Midbrain (tissue), 1 donor: ENCODE results near the gene TAS1R3.

ENCODE experiments used
- DNase-seq: peaks from one replicate; lab custom pipeline; 2025; lab: John Stamatoyannopoulos, UW

Gene TAS1R3

DNA sequence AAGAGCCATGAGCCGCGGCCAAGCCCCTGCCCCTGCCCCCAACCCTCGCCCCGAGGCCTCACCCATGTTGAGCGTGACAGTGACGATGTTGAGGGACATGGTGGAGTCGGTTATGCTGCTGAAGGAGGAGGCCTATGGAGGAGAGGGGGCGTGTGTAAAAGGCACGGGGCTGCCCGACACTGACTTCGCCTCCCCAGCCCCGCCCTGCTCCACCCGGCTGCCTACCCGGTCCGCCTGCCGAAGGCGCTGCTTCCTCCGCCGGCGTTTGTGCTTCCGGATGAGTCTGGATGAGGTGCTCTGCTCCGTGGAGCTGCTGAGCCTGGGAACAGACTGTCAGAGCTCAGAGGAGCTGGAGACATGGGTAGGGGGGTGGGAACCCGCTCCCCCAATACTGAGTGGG, 9.1 kb downstream of the TAS1R3 start:
- DNase-seq: no peak

DNA sequence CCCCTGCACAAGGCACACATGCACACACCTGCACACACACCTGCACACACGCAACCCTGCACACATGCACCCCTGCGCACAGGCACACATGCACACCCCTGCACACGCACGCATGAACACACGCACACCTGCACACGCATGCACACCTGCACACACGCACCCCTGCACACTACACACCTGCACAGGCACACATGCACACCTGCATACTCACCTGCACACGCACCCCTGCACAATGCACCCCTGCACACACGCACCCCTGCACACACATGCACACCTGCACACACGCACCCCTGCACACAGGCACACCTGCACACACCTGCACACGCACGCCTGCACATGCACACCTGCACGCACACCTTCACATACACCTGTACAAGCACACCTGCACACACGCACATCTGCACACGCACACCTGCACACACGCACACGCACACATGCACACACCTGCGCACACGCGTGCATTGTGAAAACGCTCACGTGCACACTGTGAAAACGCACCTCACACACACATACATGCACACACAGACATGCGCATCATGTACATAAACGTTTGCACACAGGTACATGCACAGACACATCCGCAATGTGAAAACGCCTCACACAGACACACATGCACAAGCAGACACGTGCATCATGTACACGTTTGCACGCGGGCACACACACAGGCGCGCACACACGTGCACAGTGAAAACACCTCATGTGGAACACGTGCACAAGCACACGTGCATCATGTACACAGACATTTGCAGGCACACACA, 9.9 kb downstream of the TAS1R3 start:
- DNase-seq: no peak

DNA sequence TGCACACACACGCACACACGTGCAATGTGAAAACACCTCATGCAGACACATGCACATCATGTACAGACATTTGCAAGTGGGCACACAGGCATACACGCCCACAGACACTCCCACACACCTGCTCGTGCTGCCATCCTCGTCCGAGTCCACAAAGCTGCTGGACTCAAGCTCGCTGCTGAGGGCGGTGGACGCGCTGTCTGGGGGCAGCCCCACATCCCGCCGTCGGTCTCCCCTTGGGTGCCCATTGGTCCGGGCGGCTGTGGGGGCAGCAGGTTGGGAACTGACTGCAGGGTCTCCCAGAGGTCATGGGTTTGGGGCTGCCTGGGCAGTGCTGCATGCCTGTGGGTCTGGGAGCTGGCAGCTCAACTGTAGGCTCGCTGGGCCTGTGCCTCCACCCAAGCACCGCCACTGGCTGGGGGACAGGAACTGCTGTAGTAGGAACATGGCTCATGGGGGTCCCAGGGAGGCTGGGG, 10.5 kb downstream of the TAS1R3 start:
- DNase-seq: no peak

DNA sequence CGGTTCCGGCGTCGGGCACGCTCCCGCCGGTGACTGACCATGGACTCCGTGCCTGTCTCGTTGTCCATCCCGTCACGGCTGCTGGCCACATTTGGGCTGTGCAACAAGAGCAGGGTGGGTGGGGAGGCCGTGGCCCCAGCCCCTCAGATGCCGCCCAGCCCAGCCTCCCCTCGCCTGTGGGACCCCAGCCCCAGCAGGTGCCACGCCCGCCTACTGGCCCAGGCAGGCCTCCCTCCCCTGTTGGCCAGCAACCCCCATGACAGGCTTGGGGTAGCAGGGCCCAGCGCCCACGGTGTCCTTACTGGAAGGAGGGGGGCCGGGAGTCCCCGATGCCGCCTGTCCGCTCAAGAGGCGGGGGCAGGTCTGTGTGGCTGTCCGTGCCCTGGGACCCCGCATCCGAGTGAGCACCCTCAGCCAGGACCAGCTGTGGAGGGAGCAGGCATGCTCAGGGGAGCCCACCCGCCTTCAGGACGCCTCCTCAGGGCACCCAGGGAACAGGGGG, 11.0 kb downstream of the TAS1R3 start:
- DNase-seq: no peak

DNA sequence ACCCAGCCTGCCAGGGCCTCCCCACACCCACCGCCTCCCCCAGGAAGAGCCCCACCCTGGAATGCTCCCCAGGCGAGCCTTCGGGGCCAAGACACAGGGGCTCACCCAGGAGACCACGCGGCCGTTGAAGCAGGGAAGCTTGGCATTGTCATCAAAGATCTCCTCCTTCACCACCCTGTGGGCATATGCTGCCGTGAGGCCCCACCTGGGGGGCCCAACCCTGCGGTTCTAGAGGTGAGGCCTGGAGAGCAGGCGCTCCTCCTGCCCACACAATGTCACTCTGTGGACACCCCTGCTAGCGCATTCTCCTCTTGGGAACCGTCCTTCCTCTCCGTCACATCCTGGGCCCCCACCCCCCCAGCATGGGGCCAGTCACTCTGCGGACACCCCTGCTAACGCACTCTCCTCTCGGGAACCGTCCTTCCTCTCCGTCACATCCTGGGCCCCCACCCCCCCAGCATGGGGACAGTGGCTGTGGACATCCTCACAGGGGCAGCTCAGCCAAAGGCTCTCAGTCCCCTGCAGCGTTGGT, 11.6 kb downstream of the TAS1R3 start:
- no peak for DNase-seq

DNA sequence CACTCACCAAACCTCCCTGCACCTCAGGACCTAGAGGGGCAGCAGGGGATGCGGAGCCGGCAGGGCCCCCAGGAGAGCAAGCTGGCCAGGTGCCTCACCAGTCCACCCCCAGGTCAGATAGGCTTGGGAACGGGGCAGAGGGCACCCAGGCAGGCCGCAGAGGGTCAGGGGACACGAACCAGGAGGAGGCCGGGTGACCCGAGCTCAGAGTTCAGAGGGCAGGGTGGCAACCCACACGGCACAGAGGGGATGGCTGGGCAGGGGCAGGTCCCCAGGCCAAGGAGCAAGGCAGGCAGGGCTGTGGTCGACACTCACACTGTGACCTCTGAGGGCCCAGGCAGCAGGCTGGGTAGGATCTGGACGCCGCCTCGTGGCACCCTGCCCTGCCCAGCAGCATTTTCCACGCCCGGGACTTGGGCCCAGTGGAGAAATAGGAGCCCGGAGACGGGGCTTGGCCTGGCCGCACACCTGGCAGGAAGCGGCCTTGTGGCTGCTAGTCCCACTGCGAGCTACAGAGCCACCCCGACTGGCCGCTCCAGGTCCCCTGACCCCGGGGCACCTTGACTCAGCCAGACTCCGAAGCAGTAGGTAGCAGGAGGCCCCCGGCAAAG, 12.8 kb downstream of the TAS1R3 start:
- DNase-seq: no peak

DNA sequence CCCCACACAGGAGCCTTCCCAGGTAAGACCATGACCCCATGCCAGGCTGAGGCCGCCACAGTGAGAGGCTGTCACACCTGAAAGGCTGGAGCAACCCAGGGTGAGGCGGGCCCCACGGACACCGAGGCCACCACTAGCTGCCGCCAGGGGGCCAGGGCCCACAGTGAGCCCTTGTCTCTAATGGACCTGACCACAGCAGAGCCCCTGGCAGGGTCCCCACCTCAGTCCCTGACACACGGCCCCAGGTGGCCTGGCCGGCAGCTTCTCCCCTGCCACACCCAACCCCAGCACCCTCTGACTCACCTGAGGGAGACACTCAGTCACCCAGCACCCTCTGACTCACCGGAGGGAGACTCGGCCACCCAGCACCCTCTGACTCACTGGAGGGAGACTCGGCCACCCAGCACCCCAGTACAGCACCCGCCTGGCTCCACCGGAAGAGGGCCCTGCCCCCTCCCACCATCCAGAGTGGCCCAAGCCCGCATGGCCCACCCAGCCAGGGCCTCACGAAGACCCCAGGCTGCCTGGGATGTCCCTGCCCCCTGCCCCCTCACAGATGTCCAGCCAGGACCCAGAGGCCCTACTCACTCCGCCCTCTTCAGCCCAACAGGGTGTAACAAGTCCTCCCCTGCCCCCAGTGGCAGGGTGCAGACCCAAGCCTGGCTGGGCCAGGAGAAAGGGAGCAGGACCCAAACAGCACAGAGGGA, 13.7 kb downstream of the TAS1R3 start:
- DNase-seq: no peak

DNA sequence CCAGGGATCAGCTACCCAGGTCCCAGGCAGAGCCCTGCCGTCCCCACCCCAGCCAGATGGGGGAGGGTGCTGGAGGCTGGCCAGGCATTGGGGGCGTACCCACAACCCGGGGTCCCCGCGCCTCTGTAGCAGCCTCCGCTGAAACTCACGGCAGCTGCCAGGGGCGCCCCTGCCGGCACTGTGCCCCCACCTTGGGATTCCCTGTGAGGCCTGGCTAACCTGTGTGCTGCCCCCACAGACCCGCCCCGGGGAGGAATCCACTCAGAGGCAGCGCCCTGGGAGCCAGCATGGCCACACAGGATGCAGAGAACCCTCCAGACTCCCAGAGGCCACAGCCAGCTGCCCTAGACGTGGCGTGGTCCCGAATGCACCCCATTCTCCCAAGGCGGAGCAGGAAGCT, 14.3 kb downstream of the TAS1R3 start:
- no peak for DNase-seq

DNA sequence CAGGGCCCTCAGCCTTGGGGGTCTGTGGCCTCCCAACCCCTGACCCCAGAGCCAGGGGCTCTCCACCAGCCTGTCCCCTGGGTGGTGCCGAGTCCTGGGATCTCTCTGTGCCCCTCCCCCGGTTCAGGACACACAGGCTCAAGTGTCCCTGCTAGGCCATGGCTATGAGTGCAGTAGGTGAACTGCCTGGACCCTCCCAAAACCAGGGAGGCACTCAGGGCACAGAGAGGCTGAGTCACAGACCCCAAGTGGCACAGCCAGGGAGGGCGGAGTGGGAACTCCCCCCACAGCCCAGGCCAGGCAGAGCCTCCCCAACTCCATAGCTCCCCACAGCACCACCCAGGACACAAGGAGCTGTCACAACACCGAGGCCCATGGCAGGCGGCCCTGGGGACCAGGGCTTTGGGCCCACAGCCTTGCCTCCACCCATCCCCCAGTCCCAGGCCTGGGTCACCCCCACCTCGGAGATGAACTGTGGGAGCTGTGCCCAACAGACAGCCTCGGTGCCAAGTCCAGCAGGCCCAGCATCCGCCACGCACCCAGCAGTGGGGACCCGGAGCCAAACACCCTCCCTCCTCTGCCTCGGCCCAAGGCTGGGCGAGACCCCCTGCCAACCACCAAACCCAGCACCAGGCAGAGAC, 14.9 kb downstream of the TAS1R3 start:
- no peak for DNase-seq

DNA sequence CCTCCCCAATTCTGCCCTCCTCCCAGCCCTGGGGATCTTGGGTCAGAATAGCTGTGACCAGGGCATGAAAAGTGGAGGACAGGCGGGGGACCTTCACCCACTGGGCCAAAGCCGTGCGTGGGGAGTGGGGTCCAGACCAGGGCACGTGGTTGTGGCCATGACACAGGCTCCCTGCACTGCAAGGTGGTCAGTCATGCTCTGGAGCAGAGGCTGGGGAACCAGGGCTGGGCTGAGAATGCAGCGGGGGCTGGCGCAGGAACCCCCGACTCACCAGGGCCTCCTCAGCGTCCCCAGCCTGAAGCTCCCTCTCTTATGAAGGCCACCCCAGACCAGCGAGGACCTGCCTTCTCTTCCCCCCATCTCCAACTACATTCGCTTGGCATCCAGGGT, 15.4 kb downstream of the TAS1R3 start:
- no peak for DNase-seq

DNA sequence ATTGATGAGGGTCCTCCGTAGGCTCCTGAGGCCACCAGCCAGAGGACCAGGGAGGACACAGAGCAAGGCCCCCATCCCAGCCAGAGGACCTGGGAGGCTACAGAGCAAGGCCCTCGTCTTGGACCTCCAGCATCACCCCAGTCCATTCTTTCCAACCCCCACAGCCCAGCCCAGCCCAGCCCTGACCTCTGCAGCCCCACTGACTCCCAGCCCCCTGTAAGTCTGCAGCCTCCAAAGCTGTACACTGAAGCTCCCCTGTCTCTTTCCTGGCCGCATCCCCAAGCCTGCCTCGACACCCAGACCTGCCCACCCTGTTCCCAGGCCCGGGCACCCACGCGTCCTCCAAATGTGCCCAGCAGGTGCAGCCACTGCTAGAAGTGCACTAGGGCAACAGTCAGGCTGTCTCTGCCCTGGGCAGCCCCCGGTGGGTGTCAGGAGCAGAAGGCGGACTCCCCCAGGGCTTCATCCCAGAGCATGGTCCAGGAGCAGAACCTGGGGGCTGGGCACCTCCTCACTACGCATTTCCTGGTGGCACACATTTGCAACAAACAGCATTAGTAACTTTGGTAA, 16.0 kb downstream of the TAS1R3 start:
- DNase-seq: no peak

DNA sequence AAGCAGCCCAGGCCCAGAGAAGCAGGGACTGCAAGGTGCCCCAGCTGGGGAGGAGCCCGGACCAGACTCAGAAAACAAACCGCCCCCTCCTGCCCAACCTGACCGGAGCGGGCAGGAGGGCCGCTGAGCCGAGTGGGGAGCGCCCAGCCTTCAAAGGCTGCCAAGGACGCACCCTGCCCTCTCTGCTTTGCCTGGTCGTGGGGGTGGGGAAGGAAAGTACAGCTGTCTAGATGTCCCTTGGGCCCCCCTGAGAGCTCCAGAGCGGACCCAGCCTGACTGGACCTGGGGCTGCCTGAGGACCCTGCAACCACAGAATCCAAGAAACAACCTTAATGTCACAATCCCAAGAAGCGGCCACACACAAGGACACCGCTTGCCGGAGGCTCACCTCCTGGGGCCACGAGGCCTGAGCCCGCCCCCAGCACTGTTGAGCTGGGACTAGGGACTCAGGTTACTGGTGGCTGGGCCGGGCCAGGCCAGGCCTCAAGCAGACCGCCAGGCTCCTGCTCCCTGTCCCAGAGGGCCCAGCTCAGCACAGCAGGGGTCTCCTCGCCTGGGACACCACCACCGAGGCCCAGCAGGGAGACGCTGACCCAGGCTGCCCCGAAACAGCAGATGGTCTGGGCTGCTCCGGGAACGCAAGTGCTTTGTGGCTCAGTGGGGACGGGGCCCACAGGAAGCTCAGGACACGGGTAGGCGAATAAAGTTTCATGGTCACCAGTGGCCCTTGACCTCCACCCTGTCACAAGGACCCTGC, 16.8 kb downstream of the TAS1R3 start:
- no peak for DNase-seq

DNA sequence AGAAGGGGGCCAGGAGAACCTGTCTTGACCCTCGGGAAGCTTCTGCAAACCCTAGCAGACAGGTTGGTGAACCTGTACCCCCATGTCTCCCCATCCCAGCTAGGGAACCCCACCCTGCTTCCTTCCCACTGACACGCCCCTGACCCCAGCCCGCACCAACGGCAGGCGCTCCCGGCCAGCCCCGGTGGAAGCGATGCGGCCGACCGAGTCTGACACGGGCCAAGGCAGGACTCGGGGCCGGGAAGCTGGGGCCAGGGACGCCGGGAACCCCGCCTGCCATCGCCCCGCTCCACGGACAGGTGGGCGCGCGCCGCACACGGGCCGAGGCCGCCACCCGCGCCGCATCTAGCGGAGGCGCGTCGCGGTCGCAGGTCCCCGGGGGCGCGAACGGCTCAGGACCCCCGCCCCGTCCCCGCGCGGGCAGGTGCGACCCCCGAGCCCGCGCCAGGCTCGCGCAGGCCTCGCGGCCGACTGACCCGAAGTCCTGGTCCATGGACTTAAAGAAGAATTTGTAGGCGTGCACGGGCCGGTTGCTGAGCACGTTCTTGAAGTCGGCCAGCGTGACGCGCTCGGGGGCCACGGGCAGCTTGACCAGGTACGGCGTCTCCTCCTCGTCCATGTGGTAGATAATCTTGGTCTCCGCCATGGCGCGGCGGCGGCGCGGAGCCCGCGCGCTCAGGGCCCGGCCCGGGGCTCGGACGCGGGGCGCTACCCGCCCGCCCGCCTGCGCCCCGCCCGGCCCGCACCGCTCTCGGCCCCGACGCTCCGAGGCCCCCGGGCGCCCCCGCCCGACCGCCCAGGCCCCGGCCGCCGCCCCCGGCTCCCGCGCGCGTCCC, 17.6 kb downstream of the TAS1R3 start:
- no peak for DNase-seq

DNA sequence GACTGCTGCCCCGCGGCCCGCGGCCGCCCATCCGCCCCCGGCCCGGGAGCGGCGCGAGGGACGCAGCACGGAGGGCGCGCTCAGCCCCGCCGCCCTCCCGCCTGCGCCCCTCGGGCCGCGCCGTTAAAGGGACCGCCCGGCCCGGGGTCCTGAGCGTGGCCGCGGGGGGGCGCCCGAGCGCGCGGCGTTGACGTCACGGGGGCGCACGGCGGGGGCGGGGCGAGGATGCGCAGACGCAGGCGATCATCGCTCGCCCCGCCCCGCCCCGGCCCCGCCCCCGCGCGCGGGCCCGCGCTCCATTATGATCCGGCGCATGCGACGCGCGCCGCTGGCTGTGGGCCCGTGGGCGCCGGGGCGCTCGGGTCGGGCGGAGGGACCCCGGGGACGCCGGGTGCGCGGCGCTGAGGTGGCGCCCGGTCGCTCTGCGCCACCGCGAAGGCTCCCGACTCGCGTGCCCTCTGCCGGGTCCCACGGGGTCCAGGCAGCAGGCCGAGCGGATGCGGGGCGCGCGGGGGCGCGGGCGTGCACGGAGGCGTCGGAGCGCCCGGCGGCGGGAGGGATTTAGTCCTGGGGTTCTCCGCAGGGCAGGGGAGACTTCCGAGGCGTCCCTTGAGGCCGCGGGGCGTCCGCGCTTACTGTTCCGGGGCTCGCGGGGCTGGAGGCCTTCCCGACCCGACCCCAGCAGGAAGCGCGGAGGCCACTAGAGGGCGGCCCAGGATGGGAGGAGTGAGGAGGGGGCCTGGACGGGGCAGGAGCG, 18.4 kb downstream of the TAS1R3 start, which contains the start of gene DVL1:
TSS of gene DVL1 (minus strand) at position 163 of the 757 bp plus-strand sequence. CDS start 353 bp downstream, outside the sequence.
- peak; percentile 68 for DNase-seq

DNA sequence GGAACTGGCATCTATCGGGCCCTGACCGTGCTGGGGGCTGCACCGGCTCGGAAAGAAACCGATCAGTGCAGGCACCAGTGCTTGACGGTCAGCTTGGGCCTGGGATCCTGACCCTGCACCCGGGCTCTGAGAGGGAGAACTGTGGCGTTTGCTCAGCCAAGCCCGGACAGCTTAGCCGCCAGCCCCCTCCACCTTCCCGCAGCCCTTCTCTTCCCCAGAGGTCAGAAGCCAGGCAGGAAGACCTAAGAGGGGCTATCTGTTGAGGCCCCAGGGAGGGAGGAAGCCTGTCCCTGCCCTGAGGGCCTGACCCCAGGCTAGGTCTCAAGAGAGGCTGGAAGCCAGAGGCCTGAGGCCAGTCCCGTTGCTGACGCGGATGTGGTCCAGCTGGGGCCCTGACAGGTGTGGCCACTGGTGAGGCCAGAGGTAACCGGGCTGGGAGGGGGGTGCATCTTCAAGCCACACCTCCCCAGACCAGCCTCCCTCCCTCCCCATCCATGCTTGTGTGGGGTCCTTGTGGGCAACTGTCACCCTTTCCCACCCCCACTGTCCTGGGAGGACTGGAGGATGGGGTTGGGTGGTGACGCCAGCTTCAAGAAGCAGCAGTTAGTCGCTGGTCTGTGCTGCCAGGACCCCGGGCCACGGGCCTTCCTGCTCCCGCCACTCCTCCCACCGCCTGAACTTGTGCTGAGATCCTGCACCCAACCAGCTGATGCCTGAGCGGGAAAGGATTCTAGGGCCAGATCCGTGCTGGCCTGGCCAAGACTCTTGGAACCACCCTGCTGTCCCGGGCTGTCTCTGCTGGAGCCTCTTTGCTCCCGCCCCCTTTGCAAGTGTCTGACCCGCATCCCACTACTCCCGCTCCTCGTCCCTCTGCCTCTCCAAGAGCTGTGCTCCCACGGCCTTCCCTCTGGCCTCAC, 20.7 kb downstream of the TAS1R3 start:
- no peak for DNase-seq

DNA sequence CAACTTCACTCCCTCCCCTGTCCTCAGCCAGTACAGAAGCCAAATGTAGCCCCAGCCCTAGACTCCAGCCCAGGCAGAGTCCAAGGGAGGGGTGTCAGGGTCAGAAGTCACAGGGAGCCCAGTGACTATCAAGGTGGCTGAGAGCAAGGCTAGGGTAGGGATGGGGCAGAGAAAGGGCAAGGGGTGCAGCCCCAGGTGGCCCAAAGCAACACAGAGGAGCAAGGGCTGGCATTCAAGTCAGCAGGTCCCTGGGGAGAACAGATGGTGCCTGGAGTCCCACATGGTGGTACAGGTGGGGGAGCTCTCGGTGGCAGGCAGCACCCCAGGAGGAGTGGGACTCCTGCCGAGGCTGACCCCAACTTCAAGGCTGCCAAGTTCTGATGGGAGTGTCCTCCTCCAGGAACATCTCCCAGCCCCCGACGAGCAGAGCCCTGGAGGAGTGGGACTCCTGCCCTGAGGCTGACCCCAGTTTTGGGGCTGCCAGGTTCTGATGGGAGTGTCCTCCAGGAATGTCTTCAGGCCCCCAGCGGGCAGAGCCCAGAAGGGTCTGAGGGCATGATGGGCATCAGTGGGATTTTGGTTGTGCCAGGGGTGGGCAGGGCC, 21.8 kb downstream of the TAS1R3 start:
- no peak for DNase-seq

DNA sequence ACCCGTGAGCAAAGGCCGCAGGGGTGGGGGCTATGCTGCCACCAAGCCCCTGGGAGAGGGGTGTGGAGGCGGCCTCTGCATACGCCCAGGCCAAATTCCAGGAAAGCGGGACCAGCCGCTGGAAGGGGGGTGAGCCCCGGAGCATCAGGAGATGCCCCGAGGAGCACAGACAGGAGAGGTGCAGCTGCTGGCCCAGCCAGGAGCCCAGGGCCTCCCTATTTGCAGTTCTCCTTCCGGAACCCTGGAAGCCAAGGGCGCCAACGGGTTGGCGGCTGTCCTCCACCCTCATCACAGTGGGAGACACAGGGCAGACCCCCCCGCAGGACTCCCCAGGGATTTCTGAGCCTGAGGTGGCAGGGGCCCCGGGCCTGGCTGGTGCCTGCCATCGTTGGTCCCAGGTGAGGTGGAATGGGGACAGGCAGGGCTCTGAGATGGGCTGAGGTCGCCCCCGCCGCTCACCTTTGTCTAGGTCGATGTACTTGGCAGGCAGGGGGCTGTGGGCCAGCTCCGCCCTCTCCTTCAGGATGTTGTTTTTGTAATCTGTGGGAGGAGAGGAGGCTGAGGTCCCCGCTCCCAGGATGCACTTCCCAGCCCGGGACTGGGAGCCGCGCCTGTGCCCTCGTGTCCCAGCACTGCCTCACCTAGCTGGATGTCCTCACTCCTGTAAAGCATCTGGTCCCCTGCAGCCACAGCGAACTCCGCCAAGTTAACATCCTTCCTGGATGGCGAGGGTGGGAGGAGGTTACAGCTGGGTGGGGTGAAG, 22.5 kb downstream of the TAS1R3 start:
- DNase-seq: no peak
